K562 (cell line): ENCODE data around the gene NEXN. TPM values are rescaled to one million over a fixed set of nuclear protein-coding genes. Genes with fewer than 3 reads are reported as not detected.

Source experiments
- DIDO1 ChIP-seq: fragments of 450-650 bp; IDR thresholded peaks from 2 replicates; pipeline ENCODE4 v1.6.1; 2016; ENCODE audit warnings: low read depth, missing biosample characterization, missing genetic modification characterization
- EWSR1 ChIP-seq: fragments of 450-650 bp; IDR thresholded peaks from 2 replicates; pipeline ENCODE4 v1.6.1; 2018; ENCODE audit warnings: borderline replicate concordance, mild to moderate bottlenecking, low read depth, moderate library complexity; ENCODE audit not compliant: partially characterized antibody
- FUS ChIP-seq: fragments of 200-400 bp; formaldehyde crosslinking; optimal IDR thresholded peaks from 2 replicates; pipeline ENCODE3; 2017; ENCODE audit warnings: low read depth, low read length
- HIVEP1 ChIP-seq: fragments of 250-450 bp; sonication (Bioruptor Pico); IDR thresholded peaks from 2 replicates; pipeline ENCODE4 v1.4.0; 2020; ENCODE audit warnings: mild to moderate bottlenecking
- MAFG ChIP-seq: fragments of 450-650 bp; conservative IDR thresholded peaks from 2 replicates; pipeline ENCODE4 v1.6.1; 2016; ENCODE audit warnings: missing genetic modification characterization, missing compliant biosample characterization
- MCM2 ChIP-seq: fragments of 450-650 bp; IDR thresholded peaks from 2 replicates; pipeline ENCODE4 v1.6.1; 2017; ENCODE audit warnings: low read depth, mild to moderate bottlenecking
- PTBP1 ChIP-seq: fragments of 200-400 bp; formaldehyde crosslinking; IDR thresholded peaks from 2 replicates; pipeline ENCODE4 v1.6.1; 2017; ENCODE audit warnings: low read depth, low read length
- PTTG1 ChIP-seq: fragments of 450-650 bp; IDR thresholded peaks from 2 replicates; pipeline ENCODE4 v1.6.1; 2016; ENCODE audit warnings: low read depth, mild to moderate bottlenecking, missing genetic modification characterization, missing compliant biosample characterization
- RB1 ChIP-seq: fragments of 450-650 bp; IDR thresholded peaks from 2 replicates; pipeline ENCODE4 v1.6.1; 2017; ENCODE audit warnings: low read depth, mild to moderate bottlenecking
- RUNX1 ChIP-seq: sonication (generic); IDR thresholded peaks from 2 replicates; pipeline ENCODE4 v1.6.1; 2016; ENCODE audit warnings: antibody characterized with exemption, low read depth
- SLC30A9 ChIP-seq: fragments of 250-450 bp; sonication (Bioruptor Pico); IDR thresholded peaks from 2 replicates; pipeline ENCODE4 v1.8.0; 2022; ENCODE audit warnings: mild to moderate bottlenecking, moderate library complexity
- SMC3 ChIP-seq: conservative IDR thresholded peaks from 2 replicates; pipeline ENCODE4 v1.6.1; 2011; ENCODE audit warnings: low read depth, low read length, improper control_type of control experiment; ENCODE audit not compliant: insufficient read depth
- SREBF1 ChIP-seq: fragments of 150-350 bp; IDR thresholded peaks from 2 replicates; pipeline ENCODE4 v1.6.1; 2014; ENCODE audit warnings: antibody characterized with exemption, low read depth, low read length, borderline replicate concordance
- TBP ChIP-seq: optimal IDR thresholded peaks from 2 replicates; pipeline ENCODE3; 2011; ENCODE audit warnings: low read depth, low read length, improper control_type of control experiment
- TEAD2 ChIP-seq: fragments of 450-650 bp; IDR thresholded peaks from 2 replicates; pipeline ENCODE4 v1.6.1; 2016; ENCODE audit warnings: missing genetic modification characterization, control low read depth, missing compliant biosample characterization
- TOE1 ChIP-seq, 2 experiments: fragments of 450-650 bp in 1 of 2; sonication (generic) in 1 of 2; formaldehyde crosslinking in 1 of 2; IDR thresholded peaks; 2 replicates each; pipeline versions ENCODE4 v1.7.1 to v1.8.0; 2016 to 2022; ENCODE audit warnings: borderline replicate concordance in 2 of 2, mild to moderate bottlenecking in 2 of 2, antibody characterized with exemption in 1 of 2, inconsistent platforms in 1 of 2, low read depth in 1 of 2, missing genetic modification reagents in 1 of 2, moderate library complexity in 1 of 2
- ZC3H4 ChIP-seq: sonication (generic); formaldehyde crosslinking; IDR thresholded peaks from 2 replicates; pipeline ENCODE4 v1.9.0; 2021; ENCODE audit warnings: missing genetic modification reagents, borderline replicate concordance
- ZNF175 ChIP-seq: fragments of 200-800 bp; sonication (Bioruptor generic); IDR thresholded peaks from 2 replicates; pipeline ENCODE4 v1.6.1; 2016; ENCODE audit warnings: low read depth, mild to moderate bottlenecking, missing genetic modification characterization, missing compliant biosample characterization
- polyA plus RNA-seq, 8 experiments: library from polyadenylated mRNA; depleted of rRNA in 4 of 8; stranded (reverse) in 5 of 8; unstranded in 3 of 8; fragments of >200 nt; fragmentation: Nextera tagmentation in 2 of 8; fragmentation: Illumina TruSeq in 1 of 8; extraction: Ambion mirVana in 2 of 8; extraction: Trizol in 1 of 8; gene quantifications; 2 replicates each; pipeline versions ENCODE4 v1.2.1 to v1.2.3, GENCODE V29; 2011 to 2014; ENCODE audit warnings: inconsistent platforms in 1 of 8, missing spikeins in 1 of 8
- total RNA-seq, 7 experiments: library from RNA; depleted of rRNA in 6 of 7; stranded (reverse); fragments of >200 nt in 6 of 7; fragmentation: Illumina TruSeq in 2 of 7; extraction: Trizol in 2 of 7; gene quantifications; 2 replicates each; pipeline versions ENCODE4 v1.2.1 to v1.2.3, GENCODE V29; 2011 to 2021; ENCODE audit warnings: low replicate concordance in 1 of 7
- TF ChIP-seq, protein P1 (sequence below): fragments of 250-450 bp; sonication (Bioruptor Pico); IDR thresholded peaks from 2 replicates; pipeline ENCODE4 v1.5.0; 2020; ENCODE audit warnings: mild to moderate bottlenecking
- TF ChIP-seq, protein P2 (sequence below): sonication (generic); formaldehyde crosslinking; IDR thresholded peaks from 2 replicates; pipeline ENCODE4 v1.8.1; 2023; ENCODE audit warnings: mild to moderate bottlenecking, missing genetic modification reagents
- TF ChIP-seq, protein P3 (sequence below), 2 experiments: fragments of 450-650 bp in 1 of 2; IDR thresholded peaks; 2 replicates each; pipeline ENCODE4 v1.6.1; 2011 to 2017; ENCODE audit warnings: low read depth in 2 of 2, antibody characterized with exemption in 1 of 2, borderline replicate concordance in 1 of 2, low read length in 1 of 2, mild to moderate bottlenecking in 1 of 2, mixed read lengths in 1 of 2; ENCODE audit not compliant: control insufficient read depth in 1 of 2

NEXN gene
- total and polyA plus RNA-seq, 9 of the 15 experiments (the other 6 are each of a cell fraction or from before 2014, with no cell fraction given) = 0.18 to 1.8 (median 0.76) TPM

DNA sequence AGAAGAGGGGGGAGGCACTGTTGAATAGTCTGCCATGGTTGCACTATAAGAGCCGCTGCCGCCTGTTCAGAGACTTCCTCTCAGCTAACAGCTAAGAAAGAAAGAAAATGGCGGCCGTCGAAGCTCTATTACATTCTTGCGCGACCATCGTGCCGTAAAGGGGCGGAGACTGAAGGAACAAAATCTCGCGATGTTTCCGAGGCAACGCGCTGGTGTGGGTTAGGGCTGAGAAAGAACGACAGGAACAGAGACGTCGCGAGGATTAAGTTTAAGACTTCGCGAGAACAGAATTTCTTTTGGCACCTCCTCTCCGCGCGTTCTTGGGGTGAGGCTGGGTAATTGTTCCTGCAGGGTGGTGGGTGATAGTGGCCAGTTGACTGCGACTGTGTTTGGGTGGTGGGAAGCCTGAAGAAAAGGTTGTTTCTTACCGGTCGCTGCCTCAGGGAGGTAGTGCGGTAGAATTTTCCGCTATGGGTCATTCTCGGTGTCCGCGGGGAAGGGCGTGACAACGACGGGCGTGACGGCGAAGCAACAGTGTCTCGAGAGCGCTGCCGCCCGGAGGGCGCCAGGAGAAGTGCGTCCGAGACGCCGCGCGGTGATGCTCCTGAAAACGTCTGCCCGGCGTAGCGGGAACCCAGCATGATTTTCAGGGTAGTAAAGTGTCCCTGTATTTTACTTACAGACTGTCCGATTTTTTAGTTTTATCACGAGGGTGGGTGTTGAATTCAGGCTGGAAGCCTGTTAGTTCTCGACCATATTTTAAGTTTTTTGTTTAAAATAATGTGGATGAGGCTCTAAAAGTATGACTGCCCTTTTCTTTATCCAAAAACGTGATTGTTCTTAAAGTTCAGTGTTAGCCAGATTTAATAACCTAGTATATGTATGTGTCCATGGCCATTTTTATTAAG, 90.8 kb downstream of the NEXN start, which contains the start of gene FUBP1 (continued):
- TF ChIP-seq ZNF175 (CRISPR knock-in tag) (no peak), SREBF1 (no peak), TEAD2 (tag) (no peak), PTBP1 (no peak), PTTG1 (tag) (no peak), SLC30A9 (CRISPR knock-in tag) (no peak), MCM2 (no peak), HIVEP1 (CRISPR knock-in tag) (no peak), SMC3 (no peak), ZC3H4 (CRISPR knock-in tag) (no peak), RB1 (peak; percentile 95), MAFG (tag) (no peak), RUNX1 (no peak), DIDO1 (tag) (no peak; the same call in 1 of the 2 replicates), TBP (peak; percentile 96), TOE1 (IDR thresholded peaks at IDR 0.05; ENCODE audit: borderline replicate concordance) (peak; percentile 60), TOE1 (CRISPR knock-in tag; IDR thresholded peaks at IDR 0.05; ENCODE audit: borderline replicate concordance, low read depth) (no peak), FUS (no peak), EWSR1 (no peak)
- TF ChIP-seq, protein P1, sequence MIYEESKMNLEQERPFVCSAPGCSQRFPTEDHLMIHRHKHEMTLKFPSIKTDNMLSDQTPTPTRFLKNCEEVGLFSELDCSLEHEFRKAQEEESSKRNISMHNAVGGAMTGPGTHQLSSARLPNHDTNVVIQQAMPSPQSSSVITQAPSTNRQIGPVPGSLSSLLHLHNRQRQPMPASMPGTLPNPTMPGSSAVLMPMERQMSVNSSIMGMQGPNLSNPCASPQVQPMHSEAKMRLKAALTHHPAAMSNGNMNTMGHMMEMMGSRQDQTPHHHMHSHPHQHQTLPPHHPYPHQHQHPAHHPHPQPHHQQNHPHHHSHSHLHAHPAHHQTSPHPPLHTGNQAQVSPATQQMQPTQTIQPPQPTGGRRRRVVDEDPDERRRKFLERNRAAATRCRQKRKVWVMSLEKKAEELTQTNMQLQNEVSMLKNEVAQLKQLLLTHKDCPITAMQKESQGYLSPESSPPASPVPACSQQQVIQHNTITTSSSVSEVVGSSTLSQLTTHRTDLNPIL (CRISPR knock-in tag) = no peak
- TF ChIP-seq, protein P2, sequence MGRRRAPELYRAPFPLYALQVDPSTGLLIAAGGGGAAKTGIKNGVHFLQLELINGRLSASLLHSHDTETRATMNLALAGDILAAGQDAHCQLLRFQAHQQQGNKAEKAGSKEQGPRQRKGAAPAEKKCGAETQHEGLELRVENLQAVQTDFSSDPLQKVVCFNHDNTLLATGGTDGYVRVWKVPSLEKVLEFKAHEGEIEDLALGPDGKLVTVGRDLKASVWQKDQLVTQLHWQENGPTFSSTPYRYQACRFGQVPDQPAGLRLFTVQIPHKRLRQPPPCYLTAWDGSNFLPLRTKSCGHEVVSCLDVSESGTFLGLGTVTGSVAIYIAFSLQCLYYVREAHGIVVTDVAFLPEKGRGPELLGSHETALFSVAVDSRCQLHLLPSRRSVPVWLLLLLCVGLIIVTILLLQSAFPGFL (CRISPR knock-in tag) = no peak
- TF ChIP-seq, protein P3, sequence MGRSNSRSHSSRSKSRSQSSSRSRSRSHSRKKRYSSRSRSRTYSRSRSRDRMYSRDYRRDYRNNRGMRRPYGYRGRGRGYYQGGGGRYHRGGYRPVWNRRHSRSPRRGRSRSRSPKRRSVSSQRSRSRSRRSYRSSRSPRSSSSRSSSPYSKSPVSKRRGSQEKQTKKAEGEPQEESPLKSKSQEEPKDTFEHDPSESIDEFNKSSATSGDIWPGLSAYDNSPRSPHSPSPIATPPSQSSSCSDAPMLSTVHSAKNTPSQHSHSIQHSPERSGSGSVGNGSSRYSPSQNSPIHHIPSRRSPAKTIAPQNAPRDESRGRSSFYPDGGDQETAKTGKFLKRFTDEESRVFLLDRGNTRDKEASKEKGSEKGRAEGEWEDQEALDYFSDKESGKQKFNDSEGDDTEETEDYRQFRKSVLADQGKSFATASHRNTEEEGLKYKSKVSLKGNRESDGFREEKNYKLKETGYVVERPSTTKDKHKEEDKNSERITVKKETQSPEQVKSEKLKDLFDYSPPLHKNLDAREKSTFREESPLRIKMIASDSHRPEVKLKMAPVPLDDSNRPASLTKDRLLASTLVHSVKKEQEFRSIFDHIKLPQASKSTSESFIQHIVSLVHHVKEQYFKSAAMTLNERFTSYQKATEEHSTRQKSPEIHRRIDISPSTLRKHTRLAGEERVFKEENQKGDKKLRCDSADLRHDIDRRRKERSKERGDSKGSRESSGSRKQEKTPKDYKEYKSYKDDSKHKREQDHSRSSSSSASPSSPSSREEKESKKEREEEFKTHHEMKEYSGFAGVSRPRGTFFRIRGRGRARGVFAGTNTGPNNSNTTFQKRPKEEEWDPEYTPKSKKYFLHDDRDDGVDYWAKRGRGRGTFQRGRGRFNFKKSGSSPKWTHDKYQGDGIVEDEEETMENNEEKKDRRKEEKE (IDR thresholded peaks at IDR 0.05; ENCODE audit: borderline replicate concordance in 1 of 2, control insufficient read depth in 1 of 2, low read depth in 2 of 2, low read length in 1 of 2) = no peak
